ENCODE measurements around the gene CLCN2.

The CLCN2 gene

DNA sequence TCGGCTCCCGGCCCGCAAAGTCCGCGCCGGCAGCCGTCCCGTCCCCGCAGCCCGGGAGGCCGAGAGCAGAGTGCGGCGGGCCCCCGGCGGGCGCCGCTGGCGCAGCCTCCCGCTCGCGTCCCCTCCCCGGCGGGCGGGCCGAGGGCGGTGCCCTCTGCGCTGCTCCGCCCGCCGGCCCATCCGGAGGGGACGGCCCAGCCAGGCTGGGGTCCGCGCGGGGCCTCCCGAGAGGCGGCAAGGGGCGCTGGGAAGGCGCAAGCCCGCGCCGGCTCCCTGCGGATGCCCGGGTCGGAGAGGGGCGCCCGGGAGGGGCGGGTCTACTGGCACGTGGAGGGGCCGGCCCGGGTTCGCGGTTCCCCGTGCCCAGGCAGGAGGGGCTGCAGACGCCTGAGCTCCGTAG, at the start of gene CLCN2, which contains the start of gene POLR2H:
Gene CLCN2 (minus strand): TSS at position 74 of the 400 bp plus-strand sequence. CDS start 126 bp downstream, outside the sequence.
Gene POLR2H (plus strand): TSS at position 179 of the 400 bp plus-strand sequence. CDS start 1,783 bp downstream, outside the sequence.
- peak in 2 of 3 donors; percentile 8 to 38 for DNase-seq (ENCODE audit: low read depth in 3 of 3)

DNA sequence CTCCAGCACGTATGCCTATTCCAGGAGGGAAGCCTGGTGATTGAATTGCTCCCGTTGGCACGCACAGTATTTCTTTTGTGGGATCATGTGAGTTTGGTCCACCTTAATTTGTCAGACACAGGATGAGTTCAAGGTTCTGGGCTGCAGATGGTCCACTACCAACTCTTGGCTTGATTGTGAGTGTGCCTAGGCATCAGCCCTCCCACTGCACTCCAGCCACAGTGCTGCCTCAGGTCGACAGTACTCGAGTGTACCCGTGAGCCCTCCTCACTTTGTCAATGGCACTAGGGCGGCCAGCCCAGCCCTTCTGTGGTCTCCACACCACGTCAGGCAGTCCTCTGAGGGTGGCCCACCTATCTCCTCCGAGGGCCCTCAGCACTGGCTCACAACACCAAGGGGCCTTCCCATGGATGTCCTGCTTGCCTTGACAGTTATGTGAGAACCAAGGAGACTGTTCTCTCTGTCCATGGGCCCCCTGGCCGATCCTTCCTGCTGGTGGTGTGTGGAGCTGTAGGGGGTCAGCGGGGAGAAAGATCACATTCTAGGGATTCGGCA, 48.6 kb upstream of the CLCN2 start:
- DNase-seq (ENCODE audit: low read depth in 3 of 3) = no peak

DNA sequence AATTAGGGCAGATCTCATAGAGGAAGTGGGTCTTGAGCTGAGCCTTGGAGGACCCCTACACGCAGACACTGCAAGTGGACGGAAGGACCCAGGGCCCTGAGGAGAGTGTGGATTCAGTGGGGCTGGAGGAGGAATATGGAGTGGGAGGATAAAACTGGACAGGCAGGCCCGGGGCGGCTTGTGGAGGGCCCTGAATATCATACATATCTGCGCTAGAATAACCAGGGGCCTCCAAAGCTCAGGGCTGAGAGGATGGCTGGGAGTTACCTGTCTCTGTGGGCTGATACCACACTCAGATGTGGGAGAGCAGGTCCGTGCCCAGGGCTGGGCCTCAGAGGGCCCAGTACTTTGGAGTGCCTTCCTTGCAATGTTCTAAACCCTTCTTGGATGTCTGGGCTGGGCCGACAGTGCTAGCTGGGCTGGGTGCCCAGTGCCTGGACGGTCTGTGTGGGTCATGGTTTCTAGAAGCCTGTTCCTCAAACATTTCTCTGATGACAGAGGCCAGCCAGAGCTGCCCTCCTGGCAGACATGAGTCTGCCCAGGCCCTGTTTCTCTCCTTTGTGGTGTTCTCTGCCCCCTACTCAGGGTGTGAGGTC, 48.0 kb upstream of the CLCN2 start:
- DNase-seq (ENCODE audit: low read depth in 3 of 3) = no peak

DNA sequence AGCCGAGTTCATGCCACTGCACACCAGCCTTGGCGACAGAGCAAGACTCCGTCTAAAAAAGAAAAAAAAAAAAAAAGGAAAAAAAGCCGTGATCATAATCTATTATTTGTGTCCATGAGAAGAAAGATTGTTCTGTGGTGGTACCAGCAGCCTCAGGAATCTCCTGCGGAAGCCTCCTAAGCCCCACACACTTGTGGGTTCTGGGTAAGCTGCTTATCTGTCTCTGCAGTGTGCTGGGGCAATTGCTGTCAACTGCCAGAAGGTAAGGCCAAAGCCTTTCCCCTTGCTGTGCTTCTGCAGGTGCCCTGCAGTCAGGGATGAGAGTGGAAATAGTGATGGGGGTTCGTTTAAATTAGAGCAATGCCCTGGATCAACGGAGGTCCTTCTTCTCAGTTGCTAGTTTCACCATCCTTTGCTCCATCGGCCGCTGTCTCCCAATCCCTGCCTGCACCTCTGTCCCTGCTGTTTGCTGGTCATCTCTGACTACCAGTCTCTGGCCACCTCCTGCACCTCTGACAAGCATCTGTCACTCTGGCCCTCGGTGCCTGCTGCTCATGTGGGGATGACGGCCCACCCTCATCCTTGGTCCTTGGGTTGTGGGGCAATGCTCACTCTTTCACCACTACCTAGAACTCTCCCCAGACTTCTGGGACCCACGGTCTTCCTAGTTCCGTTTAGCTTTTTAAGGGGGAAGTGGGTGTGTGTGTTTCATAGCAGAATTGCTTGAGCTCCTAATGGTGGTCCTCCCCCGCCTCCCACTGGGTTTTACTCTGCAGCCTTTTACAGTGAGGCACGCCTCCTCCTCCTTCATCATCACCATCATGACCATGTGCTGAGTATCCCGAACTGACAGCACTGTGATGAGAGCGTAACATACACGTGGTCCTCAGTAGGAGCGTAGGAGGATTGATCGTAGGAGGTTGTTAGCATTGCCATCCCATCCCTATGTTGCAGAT, 43.9 kb upstream of the CLCN2 start:
- no peak for DNase-seq (ENCODE audit: low read depth in 3 of 3)

- DNase-seq (ENCODE audit: low read depth in 3 of 3) = no peak
Measured at GRCh38 chr3:184399410-184399809, 38.0 kb upstream of the CLCN2 start.

DNA sequence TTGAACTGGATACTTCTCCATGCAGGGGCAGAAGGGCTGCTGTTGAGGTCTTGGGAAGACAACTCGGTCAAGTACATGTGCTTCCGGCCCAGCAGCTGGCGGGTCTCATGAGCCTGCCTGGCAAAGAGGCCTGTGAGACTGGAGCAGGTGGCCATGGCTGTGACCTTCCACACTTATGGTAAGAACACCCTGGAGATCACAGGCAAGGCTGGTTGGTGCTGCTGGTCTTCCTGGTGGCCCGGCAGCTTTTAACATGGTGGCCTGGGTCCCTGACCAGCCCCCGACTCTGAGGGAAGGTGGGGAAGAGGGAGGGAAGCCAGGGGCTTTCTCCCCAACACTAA, 33.9 kb upstream of the CLCN2 start:
- no peak for DNase-seq (ENCODE audit: low read depth in 3 of 3)

DNA sequence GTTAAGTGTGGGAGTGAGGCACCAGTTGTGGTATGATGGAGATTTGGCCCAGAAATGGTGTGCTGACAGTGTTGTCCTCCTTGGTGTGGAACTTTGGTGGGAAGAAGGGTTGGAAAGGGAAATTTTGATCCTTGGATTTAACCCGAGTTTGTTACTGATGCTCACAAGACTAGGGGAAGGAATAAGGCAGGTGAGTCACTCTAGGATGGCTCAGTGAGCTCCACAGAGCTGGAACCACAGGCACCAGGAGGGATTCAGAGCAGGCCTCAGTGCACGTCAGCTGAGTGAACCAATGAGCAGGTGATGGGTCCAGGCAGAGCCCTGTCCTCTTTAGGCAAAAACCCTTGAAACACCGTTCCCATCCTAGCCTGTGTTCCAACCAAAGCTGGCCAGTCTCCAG, 29.9 kb upstream of the CLCN2 start:
- no peak for DNase-seq (ENCODE audit: low read depth in 3 of 3)

- no peak for DNase-seq (ENCODE audit: low read depth in 3 of 3)
Measured at GRCh38 chr3:184389935-184390528, 28.6 kb upstream of the CLCN2 start.

DNA sequence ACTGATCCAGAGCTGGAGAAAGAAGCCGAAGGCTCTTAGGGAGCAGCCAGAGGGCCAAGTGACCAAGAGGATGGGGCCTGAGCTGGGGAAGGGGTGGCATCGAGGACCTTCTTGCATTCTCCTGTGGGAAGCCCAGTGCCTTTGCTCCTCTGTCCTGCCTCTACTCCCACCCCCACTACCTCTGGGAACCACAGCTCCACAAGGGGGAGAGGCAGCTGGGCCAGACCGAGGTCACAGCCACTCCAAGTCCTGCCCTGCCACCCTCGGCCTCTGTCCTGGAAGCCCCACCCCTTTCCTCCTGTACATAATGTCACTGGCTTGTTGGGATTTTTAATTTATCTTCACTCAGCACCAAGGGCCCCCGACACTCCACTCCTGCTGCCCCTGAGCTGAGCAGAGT, 28.0 kb upstream of the CLCN2 start:
- DNase-seq (ENCODE audit: low read depth in 3 of 3) = no peak

- DNase-seq (ENCODE audit: low read depth in 3 of 3) = no peak
Measured at GRCh38 chr3:184388936-184389230, 27.5 kb upstream of the CLCN2 start.

DNA sequence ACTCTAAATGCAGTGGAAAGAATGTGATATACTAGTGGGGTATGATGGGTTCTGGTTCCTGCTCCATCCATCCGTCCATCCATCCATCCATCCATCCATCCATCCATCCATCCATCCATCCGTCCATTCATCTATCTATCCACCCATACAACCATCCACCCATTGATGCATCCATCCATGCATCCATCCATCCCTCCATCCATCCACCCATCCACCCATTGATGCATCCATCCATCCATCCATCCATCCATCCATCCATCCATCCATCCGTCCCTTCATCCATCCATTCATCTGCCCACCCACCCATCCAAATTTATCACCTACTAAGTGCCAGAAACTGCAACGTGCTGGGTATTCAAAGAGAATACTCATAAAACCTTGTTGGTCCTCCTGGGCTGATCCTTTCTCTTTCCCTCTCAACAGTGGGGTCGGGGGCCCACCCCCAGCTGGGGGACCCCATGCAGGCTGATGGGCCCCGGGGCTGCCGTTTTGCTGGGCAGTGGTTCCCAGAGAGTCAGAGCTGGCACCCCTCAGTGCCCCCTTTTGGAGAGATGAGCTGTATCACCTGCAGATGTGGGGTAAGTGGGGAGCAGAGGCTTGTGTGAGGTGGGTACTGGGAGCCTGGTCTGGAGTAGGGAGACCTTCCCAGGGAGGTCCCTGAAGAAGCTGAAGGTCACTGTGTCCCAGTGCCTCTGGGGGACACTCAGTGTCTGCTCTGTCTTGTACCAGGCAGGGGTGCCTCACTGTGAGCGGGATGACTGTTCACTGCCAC, 26.9 kb upstream of the CLCN2 start:
- DNase-seq (ENCODE audit: low read depth in 3 of 3) = no peak

DNA sequence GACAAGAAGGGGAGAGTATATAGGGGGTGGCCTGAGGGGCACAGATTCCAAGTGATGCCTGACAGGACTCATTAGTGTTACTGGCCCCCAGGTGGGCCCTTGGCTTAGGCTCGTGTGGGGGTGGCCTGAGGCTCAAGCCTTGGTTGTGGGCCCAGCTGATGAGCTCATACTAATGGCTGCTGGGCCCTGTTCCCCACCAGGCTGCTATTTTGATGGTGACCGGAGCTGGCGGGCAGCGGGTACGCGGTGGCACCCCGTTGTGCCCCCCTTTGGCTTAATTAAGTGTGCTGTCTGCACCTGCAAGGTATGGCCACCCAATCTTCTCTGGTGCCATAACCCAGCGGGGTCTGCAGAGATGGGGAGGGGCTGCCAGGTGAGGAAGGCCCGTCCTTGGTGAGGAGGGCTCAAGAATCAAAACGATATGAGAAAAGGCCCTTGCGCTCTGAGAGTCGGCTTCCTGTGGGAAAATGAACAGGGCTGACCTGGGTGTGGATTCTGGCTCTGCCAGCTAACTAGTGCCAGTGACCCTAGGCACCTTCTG, 25.8 kb upstream of the CLCN2 start:
- DNase-seq (ENCODE audit: low read depth in 3 of 3) = no peak

- no peak for DNase-seq (ENCODE audit: low read depth in 3 of 3)
Measured at GRCh38 chr3:184386047-184386806, 24.8 kb upstream of the CLCN2 start.

DNA sequence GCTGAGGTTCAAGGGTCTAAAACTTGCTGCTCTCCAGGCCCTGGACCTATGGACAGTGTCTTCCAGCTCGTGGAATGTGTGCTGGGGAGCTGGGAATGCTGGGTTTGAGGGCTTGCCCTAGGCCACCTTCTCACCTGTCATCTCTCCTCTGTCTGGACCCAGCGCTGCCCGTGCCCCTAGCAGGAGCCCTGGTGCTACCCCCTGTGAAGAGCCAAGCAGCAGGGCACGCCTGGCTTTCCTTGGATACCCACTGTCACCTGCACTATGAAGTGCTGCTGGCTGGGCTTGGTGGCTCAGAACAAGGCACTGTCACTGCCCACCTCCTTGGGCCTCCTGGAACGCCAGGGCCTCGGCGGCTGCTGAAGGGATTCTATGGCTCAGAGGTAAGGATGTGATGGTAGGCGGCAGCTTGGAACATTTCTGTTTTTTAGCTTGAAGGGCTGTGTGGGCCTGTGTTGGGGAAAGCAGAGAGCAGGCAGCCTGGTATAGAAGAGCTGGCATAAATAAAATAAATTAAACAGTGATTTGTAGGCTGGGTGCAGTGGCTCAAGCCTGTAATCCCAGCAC, 23.5 kb upstream of the CLCN2 start:
- DNase-seq (ENCODE audit: low read depth in 3 of 3) = no peak

- no peak for DNase-seq (ENCODE audit: low read depth in 3 of 3)
Measured at GRCh38 chr3:184384342-184384741, 22.9 kb upstream of the CLCN2 start.

GRCh38 chr3:184383033-184383740, 21.8 kb upstream of the CLCN2 start:
- no peak for DNase-seq (ENCODE audit: low read depth in 3 of 3)

GRCh38 chr3:184382326-184383032, 21.1 kb upstream of the CLCN2 start:
- DNase-seq (ENCODE audit: low read depth in 3 of 3) = no peak

DNA sequence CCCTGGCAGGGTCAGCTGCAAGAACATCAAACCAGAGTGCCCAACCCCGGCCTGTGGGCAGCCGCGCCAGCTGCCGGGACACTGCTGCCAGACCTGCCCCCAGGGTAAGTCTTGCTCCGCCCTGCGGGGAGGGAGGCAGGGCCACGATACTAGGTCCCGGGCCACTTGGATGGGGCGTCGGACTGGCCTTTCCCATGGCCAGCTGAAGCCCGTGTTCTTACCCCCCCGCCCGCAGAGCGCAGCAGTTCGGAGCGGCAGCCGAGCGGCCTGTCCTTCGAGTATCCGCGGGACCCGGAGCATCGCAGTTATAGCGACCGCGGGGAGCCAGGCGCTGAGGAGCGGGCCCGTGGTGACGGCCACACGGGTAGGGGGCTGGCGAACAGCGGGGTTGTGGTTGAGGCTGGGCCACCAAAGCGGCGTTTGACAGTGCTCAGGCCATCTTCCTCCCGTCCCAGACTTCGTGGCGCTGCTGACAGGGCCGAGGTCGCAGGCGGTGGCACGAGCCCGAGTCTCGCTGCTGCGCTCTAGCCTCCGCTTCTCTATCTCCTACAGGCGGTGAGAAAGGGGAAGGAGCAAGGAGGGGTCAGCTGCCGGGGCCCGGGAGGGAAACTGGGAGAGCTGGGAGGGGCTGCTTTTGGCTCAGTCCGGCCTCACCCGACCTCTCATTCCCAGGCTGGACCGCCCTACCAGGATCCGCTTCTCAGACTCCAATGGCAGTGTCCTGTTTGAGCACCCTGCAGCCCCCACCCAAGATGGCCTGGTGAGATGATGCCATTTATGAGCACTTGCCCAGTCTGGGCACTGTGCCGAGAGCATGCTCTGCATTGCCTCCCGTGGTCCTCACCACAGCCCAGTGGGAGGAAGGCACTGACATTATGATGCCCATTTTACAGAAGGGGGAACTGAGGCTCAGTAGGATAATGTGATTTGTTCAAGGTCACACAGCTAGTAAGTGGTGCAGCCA, 20.1 kb upstream of the CLCN2 start:
- DNase-seq (ENCODE audit: low read depth in 3 of 3) = no peak

All from stimulated activated CD4-positive, alpha-beta T cell treated with anti-CD3 and anti-CD28 coated beads, TNF-alpha, amount 100 ng/mL, for 48 hours (primary cell).